Bronchial epithelial cell (primary cell): ENCODE results near the gene OXLD1. TPM values are rescaled to one million over a fixed set of nuclear protein-coding genes. Genes with fewer than 3 reads are reported as not detected.

Source experiments
- DNase-seq: peaks from one replicate; pipeline ENCODE4 v3.0.0-alpha.2; 2010; ENCODE audit warnings: low read depth
- FAIRE-seq: peaks from 2 replicates; lab custom pipeline; 2011; peaks lifted over from hg19 to GRCh38; lab: Jason Lieb, UNC
- H3K27me3 ChIP-seq: 2 replicates; pipeline ENCODE4 v1.5.1; 2011; ENCODE audit warnings: low read length; ENCODE audit not compliant: control insufficient read depth, insufficient read depth
- H3K36me3 ChIP-seq: 2 replicates; pipeline ENCODE4 v1.5.1; 2011; ENCODE audit warnings: low read length; ENCODE audit not compliant: control insufficient read depth, insufficient read depth
- H3K4me3 ChIP-seq: 2 replicates; pipeline ENCODE4 v1.5.1; 2011; ENCODE audit warnings: mild to moderate bottlenecking, low read depth, low read length, control low read depth
- CTCF ChIP-seq: IDR thresholded peaks from 2 replicates; pipeline ENCODE4 v1.5.1; 2011; ENCODE audit warnings: mild to moderate bottlenecking, moderate library complexity, low read length, control low read depth, inconsistent platforms; ENCODE audit not compliant: insufficient read depth, severe bottlenecking
- total RNA-seq: library from RNA; depleted of rRNA; stranded (reverse); fragments of >200 nt; gene quantifications from 2 replicates; pipeline ENCODE4 v1.2.1, GENCODE V29; 2014

OXLD1 gene
- total RNA-seq, 1 donor from 2014 or later = 47.7 TPM

GRCh38 chr17:81691608-81692007, 25.2 kb upstream of the OXLD1 start:
- no peak for TF ChIP-seq CTCF
- H3K36me3 ChIP-seq = peaks cover 71% of the 10 kb centered on the region
- no peaks in the 10 kb centered on the region for H3K27me3 ChIP-seq
- no peak for FAIRE-seq
- H3K4me3 ChIP-seq = no peak overlapping the region
- DNase-seq = no peak

GRCh38 chr17:81691196-81691595, 24.8 kb upstream of the OXLD1 start:
- no peaks in the 10 kb centered on the region for H3K27me3 ChIP-seq
- DNase-seq (no peak), FAIRE-seq (no peak)
- no peak overlapping the region for H3K4me3 ChIP-seq
- TF ChIP-seq CTCF = no peak
- peaks cover 72% of the 10 kb centered on the region for H3K36me3 ChIP-seq

GRCh38 chr17:81690549-81690948, 24.1 kb upstream of the OXLD1 start:
- FAIRE-seq (no peak), DNase-seq (no peak)
- H3K36me3 ChIP-seq = peaks cover 69% of the 10 kb centered on the region
- H3K27me3 ChIP-seq = no peaks in the 10 kb centered on the region
- TF ChIP-seq CTCF = no peak
- H3K4me3 ChIP-seq = no peak overlapping the region

GRCh38 chr17:81690066-81690465, 23.7 kb upstream of the OXLD1 start:
- no peak for TF ChIP-seq CTCF
- FAIRE-seq = no peak
- Histone ChIP-seq H3K4me3 (no peak overlapping the region), H3K27me3 (no peaks in the 10 kb centered on the region), H3K36me3 (peaks cover 67% of the 10 kb centered on the region)
- no peak for DNase-seq

- H3K27me3 ChIP-seq = no peaks in the 10 kb centered on the region
- FAIRE-seq (no peak), DNase-seq (no peak)
- peaks cover 57% of the 10 kb centered on the region for H3K36me3 ChIP-seq
- no peak overlapping the region for H3K4me3 ChIP-seq
- TF ChIP-seq CTCF = no peak
Measured at GRCh38 chr17:81688616-81689015, 22.2 kb upstream of the OXLD1 start.

GRCh38 chr17:81687770-81688541, 21.6 kb upstream of the OXLD1 start:
- TF ChIP-seq CTCF = no peak
- no peak overlapping the region for H3K4me3 ChIP-seq
- no peak for FAIRE-seq
- no peaks in the 10 kb centered on the region for H3K27me3 ChIP-seq
- DNase-seq = no peak
- peaks cover 52% of the 10 kb centered on the region for H3K36me3 ChIP-seq
